Astrocyte (in vitro differentiated cells and primary cell): ENCODE measurements around the gene CNTROB.

ENCODE experiments used
- CTCF ChIP-seq: IDR thresholded peaks from 2 replicates; pipeline ENCODE4 v1.5.1; 2011; ENCODE audit warnings: low read depth, mild to moderate bottlenecking, inconsistent platforms, low read length, moderate library complexity; ENCODE audit not compliant: insufficient read depth
- EZH2 ChIP-seq: IDR thresholded peaks from 2 replicates; pipeline ENCODE4 v1.6.1; 2012; ENCODE audit warnings: mild to moderate bottlenecking, low read length, inconsistent platforms; ENCODE audit not compliant: insufficient read depth

DNA sequence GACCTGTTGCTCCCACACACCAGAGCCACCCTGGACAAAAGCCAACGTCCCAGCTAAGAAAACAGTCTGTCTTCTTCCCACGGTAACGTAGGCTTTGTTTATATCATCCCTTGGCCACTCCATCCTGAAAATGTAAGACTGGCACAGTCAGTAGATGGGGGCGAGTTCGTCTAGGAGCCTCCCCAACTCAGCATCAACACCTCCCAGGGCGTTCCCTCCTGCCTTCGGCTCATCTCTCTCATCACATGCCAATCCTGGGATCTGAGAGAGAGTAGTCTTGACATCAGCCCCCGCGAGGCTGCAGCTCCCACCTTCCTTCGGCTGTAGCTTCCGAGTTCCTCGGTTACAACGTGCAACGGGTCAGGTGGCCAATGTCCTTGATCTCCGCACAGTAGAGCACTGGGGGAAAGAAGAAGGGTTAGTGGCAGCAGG is 16.8 kb upstream of the CNTROB start:
- TF ChIP-seq EZH2: no peak
- no peak for TF ChIP-seq CTCF
